UCSD-AML1 (cell line): ENCODE results near the gene PNPLA3.
A peak's percentile ranks its signal among the peaks of the same experiment; 100 is the strongest.

Experiments used
- DNase-seq: peaks from one replicate; lab custom pipeline; 2025; ENCODE audit not compliant: unreplicated experiment; lab: John Stamatoyannopoulos, UW

The PNPLA3 gene

DNA sequence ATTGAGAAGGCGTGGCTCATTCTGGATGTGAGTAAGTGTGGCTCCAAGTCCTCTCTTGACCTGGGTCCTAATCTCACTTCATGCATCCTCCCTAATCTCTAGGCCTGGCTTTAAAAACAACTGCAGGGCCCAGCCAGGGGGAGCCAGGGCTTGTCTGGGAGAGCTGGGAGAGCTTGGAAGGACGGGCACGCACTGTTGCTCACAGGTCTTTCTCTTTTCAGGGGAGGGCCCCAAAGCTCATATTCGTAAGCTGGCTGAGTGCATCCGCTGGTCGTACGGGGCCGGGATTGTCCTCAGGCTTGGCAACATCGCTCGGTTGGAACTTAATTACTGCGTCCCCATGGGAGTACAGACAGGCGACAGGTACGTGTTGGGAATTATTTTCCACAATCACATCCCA lies 66.4 kb downstream of the PNPLA3 start:
- DNase-seq, result no peak

DNA sequence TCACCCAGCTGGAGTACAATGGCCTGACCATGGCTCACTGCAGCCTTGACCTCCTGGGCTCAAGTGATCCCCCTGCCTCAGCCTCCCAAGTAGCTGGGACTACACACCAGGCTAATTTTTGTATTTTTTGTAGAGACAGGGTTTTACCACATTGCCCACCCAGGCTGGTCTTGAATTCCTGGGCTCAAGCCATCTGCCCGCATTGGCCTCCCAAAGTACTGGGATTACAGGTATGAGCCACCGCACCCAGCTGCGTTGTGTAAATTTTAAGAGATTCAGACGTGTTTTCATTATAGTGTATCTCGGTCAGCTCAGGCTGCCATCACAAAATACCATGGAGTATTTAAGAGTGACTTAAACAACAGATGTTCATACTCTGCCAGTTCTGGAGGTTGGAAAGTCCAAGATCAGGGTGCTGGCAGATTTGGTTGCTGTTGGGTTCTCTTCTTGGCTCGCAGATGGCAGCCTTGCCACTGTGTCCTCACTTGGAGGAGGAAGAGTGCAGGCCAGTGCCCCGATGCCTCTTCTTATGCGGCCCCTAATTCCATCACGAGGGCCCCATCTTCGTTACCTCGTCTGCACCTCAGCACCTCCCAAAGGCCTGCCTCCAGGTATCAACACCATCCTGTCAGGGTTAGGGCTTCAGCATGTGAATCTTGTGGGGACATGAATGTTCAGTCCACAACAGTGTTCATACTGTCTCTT lies 67.9 kb downstream of the PNPLA3 start:
- DNase-seq, result no peak

DNA sequence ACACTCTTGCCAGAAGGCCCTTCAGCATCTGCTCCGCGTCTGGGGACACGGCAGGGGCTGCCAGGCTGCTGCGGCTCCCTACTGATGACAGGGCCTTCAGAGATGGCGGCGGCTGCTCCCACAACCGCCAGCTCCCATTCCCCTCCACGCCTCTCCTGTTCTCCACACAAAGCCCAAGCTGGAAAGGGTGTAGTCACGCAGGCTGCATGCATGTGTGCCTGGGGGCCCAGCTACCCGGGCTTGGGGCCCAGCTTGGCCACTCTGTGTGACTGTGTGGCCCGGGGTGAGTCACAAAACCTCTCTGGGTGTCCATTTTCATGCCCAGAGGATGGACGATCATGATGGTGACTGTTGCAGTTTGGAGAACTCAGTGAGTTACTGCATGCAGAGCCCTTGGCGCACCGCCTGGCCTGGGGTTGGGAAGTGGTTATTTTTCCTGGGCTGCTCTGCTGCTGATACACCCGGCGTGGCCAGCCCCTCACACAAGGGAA lies 68.8 kb downstream of the PNPLA3 start:
- DNase-seq, result no peak

DNA sequence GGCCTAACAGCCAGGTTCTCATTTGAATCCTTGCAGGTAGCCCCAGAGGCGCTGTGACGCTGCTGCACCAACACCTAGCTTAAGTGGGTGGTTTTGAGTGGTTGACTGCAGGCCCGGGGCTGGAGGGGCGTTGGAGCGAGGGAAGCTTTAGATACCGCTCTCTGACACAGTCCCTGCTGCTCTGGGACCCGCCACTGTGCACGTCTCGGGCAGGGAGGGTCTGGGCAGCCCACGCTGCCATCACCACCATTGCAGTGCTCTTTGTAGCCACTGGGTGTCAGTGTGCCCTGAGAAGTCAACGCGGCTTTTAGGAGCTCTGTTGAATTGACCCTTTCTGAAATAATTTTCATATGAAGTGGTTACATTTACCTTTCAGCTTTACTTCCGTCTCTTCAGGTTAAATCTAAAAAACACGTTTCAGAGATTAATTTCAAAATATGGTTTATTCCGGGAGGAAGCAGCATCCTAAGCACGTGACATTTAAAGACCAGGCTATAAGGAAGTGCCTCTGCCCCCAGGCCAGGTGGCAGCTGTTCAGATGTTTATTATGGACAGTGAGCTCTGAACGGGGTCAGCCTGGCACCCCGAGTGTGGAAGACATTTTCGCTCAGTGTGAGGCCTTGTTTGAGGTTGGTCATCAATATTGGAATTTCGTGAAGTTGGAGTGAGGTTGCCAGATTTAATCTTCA lies 69.6 kb downstream of the PNPLA3 start:
- peak; percentile 57 for DNase-seq

DNA sequence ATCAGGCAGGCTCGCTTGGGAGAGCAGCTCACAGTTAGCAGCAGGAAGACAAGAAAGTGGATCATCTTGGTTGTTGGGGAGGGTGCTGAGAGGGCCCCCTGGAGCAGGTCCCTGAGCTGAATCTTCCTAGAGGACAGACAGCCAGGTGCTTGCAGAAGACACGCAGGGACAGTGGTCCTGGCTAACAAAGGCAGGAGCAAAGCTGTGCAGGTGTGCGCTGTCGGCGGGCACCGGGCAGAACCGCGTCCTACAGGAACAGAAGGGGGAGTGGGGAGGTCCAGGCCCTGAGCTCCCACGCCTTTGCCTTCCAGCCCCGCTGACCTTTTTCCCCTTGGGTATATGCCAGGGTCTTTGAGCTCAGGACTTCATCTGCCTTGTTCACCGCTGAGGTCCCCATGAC lies 70.4 kb downstream of the PNPLA3 start:
- DNase-seq, result no peak

DNA sequence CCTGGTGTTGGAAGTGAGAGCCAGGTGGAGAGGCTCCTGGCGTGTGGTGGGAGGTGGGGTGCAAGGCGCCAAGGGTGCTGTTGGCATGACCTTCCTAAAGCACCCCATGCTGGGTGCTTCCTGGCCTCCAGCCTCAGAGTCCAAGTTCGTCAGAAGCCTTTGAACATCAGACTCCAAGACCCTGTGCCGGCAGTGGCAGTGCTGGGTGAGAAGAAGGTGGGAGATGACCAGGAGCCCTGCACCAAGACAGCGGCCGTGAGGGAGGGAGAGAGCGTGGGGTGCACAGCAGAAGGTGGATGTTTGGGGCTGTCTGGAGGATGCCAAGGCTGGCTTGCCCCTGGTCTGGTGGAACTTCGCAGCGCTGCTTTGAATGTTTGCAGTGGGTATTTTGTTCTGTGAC lies 70.8 kb downstream of the PNPLA3 start:
- no peak for DNase-seq

DNA sequence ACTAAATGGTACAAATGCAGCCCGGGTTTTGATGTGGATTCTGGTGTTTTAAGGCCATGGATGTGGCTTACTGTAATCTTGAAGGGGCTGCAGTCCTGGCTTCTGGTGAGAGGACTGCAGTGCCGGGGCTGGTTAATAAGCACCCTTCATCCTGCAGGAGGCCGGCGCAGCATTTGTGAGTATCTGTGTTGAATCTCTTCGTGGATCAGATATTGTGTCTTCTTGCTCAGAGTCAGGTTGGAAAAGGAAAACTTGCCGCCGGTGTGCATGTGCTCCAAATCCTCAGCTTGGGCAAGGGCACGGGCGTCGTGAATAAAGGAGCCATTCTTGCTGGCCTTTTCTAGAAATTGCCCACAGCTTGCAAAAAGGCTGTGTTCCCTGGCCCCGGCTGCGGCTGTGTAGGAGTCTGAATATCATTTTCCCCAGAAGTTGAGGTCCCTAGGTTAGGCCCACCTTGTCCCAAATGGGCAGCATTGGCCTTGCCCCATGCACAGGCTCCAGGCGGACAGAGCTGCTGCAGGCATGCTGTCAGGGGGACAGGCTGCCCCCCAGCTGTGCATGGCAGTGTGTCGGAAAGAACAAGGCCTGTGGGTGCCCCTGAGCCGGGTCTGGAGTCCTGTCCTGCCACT lies 71.6 kb downstream of the PNPLA3 start:
- DNase-seq, result no peak

DNA sequence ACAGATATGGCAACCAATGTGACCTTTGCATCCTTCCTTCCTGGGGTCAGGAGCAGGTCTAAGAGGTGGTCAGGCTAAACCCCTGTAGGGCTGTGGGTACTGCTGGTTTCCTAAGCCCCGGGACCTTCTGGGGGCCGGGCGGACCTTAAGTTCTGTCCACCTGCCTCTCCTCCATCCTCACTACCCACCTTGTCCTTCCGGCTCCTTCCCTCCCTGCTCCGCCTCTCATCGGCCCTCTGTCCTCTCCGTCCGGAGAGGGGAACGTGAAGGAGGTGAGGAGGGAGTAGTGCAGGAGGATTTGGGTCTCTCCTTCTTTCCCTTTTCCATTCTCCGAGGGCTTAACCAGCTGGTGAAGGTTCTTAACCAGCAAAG lies 72.2 kb downstream of the PNPLA3 start:
- DNase-seq, result no peak

DNA sequence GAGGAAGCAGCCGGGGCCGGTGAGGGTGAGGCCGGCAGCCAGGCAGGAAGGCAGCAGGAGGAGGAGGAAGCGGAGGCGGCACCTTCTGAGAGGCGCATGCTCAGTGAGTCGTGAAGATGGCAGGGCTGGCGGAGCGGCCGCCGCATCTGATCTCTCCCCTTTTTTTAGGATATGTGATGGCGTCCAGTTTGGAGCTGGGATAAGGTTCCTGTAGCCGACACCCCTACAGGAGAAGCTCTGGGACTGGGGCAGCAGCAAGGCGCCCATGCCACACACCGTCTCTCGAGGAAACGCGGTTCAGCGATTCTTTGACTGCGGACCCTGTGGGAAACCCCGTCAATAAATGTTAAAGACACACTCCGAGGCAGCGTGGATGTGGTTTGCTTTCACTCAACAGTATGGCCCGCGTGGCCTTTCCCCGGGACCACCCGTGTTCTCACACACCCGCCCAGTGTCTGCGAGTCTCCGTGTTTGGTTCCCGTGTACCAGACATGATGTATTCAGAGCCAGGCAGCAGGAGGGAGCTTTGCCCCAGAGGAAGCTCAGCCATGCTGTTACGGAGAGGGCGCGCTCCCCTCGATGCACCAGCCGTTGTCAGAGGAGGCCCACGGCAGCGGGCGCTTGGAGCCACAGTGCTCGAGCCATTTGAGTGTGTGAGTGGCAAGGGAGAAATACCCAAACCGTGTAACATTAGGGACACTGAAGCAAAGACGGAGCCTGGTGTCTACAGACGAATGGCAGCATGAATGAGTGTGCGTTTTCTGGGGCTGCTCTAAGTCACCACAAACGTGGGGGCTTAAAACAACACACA lies 72.8 kb downstream of the PNPLA3 start:
- peak; percentile 79 for DNase-seq

DNA sequence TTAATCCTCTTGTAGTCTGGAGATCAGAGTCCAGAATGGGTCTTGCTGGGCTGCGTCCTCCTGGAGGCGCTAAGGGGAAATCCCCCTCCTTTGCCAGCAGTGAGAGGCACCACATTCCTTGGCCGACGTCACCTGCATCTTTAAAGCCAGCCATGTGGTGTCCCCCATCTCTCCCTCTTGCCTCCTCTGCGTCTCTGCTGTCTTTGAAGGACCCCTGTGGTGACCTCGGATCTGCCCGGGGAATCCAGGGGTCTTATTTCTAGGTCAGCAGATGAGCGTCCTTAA lies 73.3 kb downstream of the PNPLA3 start:
- no peak for DNase-seq
